HG03378 (cell line): Measurements from ENCODE around the gene HAUS1.

Experiments
- ATAC-seq: cut with Tn5 transposase; IDR thresholded peaks from one replicate; pipeline ENCODE4 v1.9.1; 2021; ENCODE audit warnings: mild to moderate bottlenecking, moderate library complexity; ENCODE audit not compliant: unreplicated experiment

The HAUS1 gene, protein sequence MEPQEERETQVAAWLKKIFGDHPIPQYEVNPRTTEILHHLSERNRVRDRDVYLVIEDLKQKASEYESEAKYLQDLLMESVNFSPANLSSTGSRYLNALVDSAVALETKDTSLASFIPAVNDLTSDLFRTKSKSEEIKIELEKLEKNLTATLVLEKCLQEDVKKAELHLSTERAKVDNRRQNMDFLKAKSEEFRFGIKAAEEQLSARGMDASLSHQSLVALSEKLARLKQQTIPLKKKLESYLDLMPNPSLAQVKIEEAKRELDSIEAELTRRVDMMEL

DNA sequence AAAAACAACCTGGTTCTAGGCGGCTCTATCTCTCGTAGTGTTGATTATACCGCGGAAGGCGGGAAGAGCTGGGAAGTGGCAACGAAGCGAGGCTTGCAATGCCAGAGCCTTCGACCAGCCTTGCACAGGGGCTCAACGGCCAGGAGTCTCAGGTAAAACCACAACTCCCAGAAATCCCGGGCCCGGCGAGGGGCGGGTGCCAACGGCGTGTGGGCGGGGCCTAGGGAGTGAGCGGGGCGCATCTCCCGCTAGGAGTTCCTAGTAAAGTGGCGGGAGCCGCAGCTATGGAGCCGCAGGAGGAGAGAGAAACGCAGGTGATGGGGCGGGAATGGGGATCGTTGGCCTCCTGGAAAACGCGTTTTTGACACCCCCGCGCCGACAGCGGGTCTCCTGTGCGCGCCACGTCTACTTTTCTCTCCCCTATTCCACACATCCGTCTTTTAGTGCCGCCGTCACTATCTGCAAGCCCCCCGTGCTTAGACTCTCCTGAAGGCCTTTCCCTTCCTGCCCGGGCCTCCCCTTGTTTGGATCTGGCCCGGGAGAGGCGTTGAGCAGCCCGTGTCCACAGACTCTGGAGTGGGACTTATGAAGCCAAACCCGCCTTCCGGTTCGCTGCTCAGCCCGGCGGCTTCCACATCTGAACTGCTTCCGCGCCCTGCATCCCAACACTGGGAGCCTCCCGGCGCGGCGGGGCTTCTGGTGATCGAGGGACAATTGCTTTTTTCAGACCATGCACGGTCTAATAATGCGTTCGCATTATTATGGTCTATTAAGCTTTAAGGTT is at the start of gene HAUS1:
HAUS1 (plus strand) TSS at position 258 of the 784 bp plus-strand sequence; CDS start at position 285, 27 bp downstream.
- ATAC-seq: peak; percentile 89

DNA sequence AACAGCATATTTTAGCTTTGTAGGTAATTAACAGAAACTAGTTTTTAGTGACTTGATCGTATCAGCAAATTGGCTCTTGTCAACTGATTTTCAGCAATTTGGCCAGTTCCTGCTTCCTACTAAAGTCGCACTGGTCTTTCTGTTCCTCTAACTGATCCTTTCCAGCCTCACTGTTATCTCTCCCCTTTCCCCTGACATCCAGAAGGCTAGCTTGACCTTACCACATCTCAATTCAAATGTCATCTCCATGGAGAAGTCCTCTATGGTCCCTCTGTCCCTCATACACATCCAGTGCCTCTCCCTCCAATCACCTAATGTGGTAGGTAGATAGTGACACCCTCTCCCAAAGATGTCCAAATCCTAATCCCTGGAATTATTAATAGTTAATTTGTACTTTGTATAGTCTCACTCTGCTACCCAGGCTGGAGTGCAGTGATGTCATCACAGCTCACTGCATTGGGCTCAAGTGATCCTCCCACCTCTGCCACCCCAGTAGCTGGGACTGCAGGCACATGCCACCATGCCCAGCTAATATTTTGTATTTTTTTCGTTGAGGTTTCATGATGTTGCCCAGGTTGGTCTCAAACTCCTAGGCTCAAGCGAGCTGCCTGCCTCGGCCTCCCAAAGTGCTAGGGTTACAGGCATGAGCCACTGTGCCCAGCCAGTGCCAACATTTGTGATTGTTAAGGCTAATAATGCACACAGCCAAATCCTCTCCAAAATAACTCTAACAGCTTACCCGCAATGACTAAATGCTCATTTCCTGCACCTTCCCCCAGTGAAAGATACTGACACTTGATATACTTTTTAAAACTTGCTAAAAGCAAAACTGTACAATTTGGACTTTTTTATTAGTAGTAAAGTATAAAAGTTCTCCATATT is 49.0 kb upstream of the HAUS1 start:
- ATAC-seq: peak; percentile 66

DNA sequence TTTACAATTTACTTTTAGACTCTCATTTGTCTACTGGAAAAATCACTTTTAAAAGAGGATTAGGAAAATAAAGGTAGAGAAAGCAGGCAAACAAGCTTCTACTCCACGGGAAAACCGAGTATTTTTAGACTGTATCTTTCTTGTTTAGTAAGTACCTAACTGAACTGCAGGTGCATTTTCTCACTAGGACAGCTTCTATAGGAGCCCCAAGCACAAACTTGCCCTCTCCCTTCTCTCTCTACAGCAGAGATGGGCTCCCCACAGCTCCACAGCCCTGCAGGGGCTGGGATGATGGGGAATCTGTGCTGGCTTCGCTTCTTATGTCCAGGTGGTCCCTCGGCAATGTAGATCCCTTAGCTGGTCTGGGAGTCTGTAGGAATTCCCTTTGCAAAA is 48.4 kb upstream of the HAUS1 start:
- ATAC-seq: peak; percentile 43

DNA sequence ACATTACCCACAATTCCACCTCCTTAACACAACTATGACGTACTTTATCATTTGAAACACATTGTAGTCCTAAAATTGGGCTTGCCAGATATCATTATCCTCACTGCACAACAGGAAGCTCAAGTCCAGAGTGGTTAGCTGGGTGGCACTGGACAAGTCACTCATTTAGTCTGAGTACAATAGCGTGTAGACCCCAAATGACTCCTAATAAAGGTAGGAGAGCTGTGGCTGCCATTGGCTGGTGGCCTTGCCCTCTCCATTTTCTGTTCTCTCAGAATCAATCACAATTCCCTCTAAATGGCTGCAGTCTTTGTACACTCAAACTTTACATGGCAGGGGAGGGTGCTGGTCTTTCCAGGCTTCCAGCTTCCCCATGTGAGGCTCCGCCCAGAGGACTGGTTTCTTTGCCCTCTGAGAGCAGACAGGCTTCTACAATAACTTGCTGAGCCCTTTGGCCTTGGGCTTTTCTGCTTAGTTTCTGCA is 43.8 kb upstream of the HAUS1 start:
- no peak for ATAC-seq

DNA sequence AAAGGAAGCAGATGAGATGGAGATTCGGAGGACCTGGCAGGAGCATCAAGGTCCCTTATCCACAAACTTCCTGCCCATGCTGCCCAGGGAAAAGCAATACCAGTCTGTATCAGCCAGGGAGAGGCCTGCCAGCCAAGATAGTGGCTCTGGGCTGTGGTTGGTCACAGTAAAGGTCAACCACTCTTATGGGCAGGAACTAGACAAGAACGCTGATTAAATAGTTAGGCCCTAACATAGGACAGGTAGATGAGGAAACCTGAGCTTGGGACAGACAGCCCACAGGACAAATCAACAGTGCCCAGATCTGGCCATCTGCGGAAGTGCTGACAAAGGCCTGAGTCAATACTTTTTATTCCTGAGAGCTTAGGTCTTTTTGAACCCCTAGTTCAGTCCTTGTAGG is 42.8 kb upstream of the HAUS1 start:
- ATAC-seq: no peak

DNA sequence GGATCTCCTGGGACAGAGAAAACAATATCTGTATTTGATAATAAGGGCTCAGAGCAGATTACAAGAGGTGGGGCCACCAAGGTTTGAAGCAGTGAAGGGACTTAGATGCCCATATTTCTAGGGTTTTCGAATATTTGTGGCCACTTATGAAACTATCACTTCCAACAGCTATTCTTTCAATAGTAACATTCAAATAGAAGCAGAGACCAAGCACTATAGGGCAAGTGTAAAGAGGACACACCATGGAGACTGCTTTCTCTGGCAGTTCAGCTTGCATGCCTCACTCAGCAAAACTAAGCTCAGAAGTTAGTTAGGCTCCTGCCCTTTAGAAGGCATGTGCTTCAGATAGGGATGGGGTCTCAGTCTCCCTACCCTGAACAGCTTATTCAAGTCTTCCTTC is 42.4 kb upstream of the HAUS1 start:
- ATAC-seq: no peak

DNA sequence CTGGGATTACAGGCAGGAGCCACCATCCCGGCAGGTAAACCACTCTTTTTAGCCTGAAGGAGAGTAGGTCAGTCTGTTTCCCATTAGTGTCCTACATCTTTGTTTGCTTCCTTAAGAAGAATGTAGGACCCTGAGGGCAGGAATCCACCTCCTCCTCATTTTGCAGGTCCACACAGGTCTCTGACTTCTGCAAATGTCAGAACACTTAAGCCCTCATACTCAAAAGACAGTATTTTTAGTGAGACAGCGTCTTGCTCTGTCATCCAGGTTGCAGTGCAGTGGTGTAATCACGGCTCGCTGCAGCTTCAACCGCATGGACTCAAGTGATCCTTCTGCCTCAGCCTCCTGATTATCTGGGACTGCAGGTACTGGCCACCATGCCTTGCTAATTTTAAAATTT is 41.4 kb upstream of the HAUS1 start:
- ATAC-seq: no peak

DNA sequence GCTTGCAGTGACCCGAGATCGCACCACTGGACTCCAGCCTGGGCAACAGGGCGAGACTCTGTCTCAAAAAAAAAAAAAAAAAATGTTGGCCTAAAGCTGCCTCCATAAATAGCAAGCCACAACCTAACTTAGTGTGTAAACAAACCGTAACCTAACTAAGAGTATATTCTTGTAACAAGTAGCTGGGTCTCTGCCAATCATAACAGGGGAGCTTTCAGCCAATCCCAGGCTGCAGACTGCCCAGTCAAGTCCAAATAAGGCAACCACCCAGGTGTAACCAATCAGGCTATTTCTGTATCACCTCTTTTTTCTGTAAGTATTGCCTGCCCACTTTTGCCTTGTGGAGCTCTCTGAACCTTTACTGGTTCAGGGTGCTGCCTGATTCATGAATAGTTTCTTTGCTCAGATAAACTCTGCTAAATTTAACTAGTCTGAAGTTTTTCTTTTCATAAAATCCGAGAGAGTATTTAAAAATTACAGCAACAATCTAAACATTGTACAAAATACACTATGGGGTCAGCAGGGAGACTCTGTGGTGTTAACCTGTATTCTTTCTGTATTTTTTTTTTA is 36.7 kb upstream of the HAUS1 start:
- ATAC-seq: no peak

DNA sequence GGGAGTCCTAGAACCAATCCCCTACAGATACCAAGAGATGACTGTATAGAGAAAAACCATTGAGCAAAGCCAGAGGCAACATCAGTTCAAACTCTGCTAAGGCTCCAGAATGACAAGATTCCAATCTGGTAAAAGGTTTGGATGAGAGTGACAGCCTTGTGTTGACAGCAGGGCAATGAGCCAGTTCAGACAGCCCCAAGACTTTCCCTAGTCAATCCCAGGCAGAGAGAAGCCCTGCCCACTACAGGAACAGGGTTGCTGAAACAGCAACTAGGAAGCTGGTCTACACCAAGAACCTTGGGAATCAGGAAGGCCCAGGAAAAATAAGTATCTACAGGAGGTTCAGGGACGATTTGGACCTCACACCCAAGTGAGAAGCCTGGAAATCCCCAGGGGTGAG is 35.4 kb upstream of the HAUS1 start:
- no peak for ATAC-seq

DNA sequence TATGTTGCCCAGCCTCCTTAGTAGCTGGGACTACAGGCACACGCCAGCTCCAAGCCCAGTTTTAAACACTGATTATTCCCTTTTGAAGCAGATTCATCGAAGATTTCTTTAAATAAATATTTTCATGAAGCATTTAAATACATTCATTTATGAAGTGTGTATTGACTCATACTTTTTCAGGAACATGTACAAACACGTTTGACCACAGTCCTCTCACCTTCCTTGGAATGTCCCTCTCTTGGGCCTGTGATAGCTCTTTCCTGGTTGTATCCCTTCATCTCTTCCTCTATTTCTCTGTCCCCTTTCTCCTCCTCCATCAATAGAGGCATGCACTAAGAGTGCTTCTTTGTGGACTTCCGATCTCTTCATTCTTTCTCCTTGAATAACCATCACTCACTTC is 34.7 kb upstream of the HAUS1 start:
- no peak for ATAC-seq

DNA sequence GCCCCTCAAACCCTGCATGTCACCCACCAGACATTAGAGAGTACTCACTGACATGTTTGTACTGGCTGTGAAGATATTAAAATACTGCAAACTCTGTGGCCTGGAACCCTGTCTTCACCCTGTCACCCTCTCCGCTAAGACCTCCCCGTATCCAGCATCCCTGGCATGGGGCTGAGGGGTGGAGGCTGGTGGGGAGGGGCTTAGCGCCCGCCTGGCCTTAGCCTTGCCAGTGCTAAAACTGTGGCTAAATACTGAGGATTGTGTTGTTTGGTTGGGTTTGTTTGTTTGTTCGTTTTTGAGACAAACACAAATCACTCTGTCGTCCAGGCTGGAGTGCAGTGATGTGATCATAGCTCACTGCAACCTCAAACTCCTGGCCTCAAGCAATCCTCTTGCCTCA is 34.0 kb upstream of the HAUS1 start:
- ATAC-seq: no peak

DNA sequence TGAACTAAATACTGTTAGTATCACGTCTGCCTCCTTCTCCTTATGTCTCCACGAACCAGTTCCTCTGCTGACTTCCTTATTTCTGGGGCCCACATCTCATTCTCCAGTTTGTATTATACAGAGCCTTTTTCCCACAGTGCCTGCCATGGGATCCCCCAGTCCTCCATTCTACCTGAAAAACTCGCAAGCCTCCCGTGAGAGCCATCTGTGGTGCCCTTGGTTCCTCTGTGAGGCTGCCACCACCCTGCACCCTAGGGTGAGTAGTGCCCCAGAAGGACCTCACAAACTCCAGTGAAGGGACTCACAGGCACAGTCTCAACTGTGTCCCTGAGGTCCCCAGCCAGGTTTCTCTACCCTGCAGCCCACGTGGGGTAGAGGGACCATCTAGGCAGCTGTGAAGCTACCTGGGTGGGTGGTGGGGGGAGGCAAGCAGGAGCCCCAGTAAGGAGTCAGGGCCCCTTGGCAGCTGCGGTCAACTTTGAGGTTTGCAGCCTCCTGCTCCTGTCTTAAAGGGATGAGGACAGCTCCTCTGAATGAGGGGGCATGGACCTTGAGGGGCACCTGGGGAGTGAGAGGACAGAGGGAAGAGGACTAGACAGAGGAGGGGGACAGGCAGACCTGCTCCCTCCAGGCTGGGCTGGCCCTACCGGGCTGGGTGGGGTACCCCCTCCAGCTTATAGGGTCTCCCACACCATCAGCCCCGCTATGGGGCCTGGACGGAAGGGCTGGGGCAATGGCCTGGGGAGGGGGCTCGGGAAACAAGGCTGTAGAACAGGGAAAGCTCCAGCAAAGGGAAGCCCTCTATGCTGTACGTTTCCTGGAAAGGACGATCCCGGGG is 33.2 kb upstream of the HAUS1 start:
- no peak for ATAC-seq

DNA sequence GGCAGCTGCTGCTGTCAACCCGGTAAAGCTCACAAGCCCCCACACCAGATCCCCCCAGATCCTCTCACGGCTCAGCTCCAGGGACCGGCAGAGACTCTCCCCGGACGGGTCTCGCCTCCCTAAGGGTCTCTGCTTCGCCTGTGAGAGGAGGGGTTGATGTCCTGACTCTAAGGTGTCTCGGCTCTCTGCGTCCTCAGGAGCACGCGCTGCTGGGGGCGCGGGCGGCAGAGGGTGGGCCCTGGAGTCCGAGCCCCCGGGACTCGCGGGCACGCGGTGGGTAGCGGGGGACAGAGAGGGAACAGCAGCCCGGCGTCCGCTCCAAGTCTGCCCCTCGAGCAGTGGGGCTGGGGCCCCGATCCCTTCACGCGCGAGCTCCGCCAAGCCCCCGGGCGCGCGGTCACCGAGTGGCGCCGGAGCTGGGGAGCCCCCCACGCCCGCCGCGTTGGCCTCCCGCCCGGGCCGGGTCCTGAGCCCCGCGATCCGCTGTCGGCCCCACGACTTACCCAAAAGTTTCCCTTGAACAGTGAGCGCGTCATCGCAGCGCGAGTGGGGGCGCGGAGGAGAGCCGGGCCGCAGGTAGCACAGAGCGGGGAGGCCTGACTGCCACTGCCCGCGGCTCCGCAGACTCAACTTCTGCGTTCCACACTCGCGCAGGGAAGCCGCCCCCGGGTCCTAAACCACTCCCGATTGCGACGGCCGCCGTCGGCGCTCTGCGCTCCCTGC is 32.4 kb upstream of the HAUS1 start, which contains the start of gene PSTPIP2:
PSTPIP2 (minus strand) TSS at position 608 of the 723 bp plus-strand sequence; CDS start at position 536, 72 bp downstream.
- no peak for ATAC-seq

DNA sequence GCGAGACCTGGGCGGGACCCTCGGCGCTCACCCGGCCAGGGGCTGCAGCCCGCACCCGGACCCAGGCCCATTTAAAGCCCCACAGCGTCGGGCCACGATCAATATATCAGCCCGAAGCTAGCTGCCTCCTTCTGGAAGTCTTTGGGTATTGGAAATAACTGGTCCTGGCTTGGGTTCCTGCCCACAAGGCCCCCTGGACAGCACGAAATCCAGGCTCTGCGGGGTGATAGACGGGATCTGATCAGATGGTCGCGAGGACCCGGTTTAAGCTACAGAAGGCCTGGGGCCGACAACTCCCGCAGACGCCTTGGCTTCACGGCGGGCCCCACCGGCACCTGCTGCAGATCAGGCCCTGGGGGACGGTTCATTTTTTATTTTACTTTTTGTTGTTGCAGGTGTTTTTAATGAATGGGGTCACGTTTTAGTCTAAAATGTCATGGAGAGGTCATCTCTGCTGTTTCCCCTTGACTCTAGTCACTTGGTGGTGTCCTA is 31.8 kb upstream of the HAUS1 start:
- ATAC-seq: no peak

DNA sequence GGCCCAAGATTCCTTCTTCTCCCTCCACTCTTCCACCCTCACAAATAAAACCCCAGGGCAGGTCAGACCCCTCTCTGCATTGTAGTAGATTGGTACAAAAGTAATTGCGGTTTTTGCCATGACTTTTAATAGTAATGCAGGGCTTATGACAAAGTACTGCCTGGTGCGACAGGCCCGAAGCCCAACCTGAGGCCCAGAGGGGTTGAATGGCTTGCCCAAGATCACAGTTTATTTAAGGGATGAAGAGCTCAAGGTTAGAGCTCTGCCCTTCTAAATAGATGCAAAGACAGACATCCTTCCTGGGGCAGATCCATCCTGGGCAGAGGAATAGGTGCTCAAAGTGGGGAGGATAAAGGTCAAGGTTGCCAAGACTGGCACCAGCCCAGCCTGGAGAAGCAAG is 31.2 kb upstream of the HAUS1 start:
- no peak for ATAC-seq

DNA sequence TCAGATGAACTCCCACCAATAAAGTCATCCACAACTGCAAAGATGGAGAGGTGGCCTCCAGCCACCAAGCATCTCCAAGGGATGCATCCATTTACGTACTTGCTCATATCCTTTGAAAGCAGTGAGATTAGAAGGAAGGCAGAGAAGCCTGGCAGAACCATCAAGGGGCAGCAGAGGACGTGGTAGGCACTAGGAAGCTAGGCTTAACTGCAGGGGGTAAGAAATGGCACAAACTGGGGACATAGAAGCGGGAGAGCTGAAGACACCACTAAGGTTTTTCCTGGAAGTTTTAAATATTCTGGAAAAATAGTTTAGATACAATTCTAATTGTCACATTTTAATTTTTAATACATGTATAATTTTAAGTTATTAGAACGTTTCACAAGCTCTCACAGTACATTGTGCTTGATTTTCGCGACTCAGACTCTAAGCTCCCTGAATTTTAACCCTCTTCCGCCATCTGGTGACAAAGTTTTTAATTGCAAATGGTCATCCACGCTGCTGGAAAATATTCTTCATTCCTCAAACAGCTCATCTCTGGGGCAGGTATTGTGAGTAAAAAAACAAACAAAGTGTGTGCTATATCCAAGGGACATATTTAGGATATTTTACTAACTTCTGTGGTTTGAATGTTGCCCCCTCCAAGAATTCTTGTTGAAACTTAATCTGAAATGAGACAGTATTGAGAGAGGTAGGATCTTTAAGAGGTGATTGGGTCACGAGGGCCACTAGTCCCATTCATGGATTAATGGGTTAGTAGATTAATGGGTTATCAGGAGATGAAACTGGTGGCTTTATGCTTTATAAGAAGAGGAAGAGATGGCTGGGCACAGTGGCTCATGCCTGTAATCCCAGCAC is 30.5 kb upstream of the HAUS1 start:
- ATAC-seq: no peak

DNA sequence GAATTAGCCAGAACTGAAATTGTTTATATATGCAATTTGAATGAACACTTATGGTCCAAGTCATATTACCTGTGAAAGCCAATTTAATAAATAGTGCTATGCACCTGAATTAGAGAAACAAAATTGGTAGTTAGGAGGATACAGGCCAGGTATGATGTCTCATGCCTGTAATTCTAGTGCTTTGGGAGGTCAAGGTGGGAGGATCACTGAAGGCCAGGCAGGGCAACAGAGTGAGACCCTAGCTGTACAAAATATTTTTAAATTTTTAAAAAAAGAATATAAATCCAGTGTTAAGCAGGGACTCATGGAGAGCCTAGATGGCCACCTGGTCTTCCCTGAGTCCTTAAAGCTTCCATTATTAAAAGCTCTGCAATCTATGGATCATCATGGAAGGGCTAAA is 24.8 kb upstream of the HAUS1 start:
- ATAC-seq: no peak

DNA sequence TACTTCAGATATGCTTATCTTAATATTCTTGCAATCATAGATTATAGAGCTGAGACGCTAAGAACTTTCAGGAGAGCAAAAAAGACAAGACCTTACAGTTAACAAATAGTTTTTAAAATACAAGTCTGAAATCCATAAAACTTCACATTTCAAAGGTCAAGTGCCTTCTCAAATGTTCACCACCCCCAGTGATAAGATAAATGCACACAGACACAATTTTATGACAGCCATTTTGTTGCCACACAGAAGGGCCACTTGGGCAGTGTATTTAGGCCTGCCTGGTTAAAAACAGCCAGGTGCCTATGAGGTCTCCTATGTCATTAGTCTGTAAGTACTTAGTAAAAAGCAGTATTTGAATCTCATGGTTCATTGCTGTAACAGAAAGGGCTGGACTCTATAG is 24.0 kb upstream of the HAUS1 start:
- ATAC-seq: no peak
